ENCODE measurements around the gene ZNF189.

The ZNF189 gene

GRCh38 chr9:101427358-101427757 lies 28.7 kb downstream of the ZNF189 start:
- H3K9me3 Mint-ChIP-seq (ENCODE audit: low read depth) = peaks cover 19% of the 10 kb centered on the region
- H3K27ac Mint-ChIP-seq = no peak overlapping the region
- H3K27me3 Mint-ChIP-seq = peaks cover 20% of the 10 kb centered on the region
- H3K4me3 Mint-ChIP-seq = no peak overlapping the region
- H3K36me3 Mint-ChIP-seq = peaks cover 3% of the 10 kb centered on the region
- no peaks in the 10 kb centered on the region for H3K4me1 Mint-ChIP-seq (ENCODE audit: low read depth)

- Mint-ChIP-seq H3K4me1 (ENCODE audit: low read depth) (no peaks in the 10 kb centered on the region), H3K27ac (no peak overlapping the region), H3K9me3 (ENCODE audit: low read depth) (peaks cover 19% of the 10 kb centered on the region), H3K4me3 (no peak overlapping the region), H3K36me3 (peaks cover 3% of the 10 kb centered on the region), H3K27me3 (peaks cover 20% of the 10 kb centered on the region)
Observed at GRCh38 chr9:101427957-101428655, 29.5 kb downstream of the ZNF189 start.

GRCh38 chr9:101428909-101429308 lies 30.3 kb downstream of the ZNF189 start:
- Mint-ChIP-seq H3K27ac (no peak overlapping the region), H3K4me1 (ENCODE audit: low read depth) (no peaks in the 10 kb centered on the region), H3K27me3 (peaks cover 21% of the 10 kb centered on the region), H3K36me3 (peaks cover 3% of the 10 kb centered on the region), H3K4me3 (no peak overlapping the region), H3K9me3 (ENCODE audit: low read depth) (peaks cover 11% of the 10 kb centered on the region)

- peaks cover 3% of the 10 kb centered on the region for H3K36me3 Mint-ChIP-seq
- H3K27me3 Mint-ChIP-seq = peaks cover 21% of the 10 kb centered on the region
- no peak overlapping the region for H3K4me3 Mint-ChIP-seq
- H3K4me1 Mint-ChIP-seq (ENCODE audit: low read depth) = no peaks in the 10 kb centered on the region
- no peak overlapping the region for H3K27ac Mint-ChIP-seq
- peaks cover 7% of the 10 kb centered on the region for H3K9me3 Mint-ChIP-seq (ENCODE audit: low read depth)
Observed at GRCh38 chr9:101429736-101430135, 31.1 kb downstream of the ZNF189 start.

GRCh38 chr9:101432171-101432570 lies 33.5 kb downstream of the ZNF189 start:
- no peak overlapping the region for H3K4me3 Mint-ChIP-seq
- H3K4me1 Mint-ChIP-seq (ENCODE audit: low read depth) = no peaks in the 10 kb centered on the region
- peaks cover 3% of the 10 kb centered on the region for H3K36me3 Mint-ChIP-seq
- peaks cover 27% of the 10 kb centered on the region for H3K27me3 Mint-ChIP-seq
- peaks cover 3% of the 10 kb centered on the region for H3K9me3 Mint-ChIP-seq (ENCODE audit: low read depth)
- H3K27ac Mint-ChIP-seq = no peak overlapping the region

GRCh38 chr9:101432740-101433139 lies 34.1 kb downstream of the ZNF189 start:
- H3K27me3 Mint-ChIP-seq = peaks cover 29% of the 10 kb centered on the region
- H3K9me3 Mint-ChIP-seq (ENCODE audit: low read depth) = peaks cover 3% of the 10 kb centered on the region
- H3K4me3 Mint-ChIP-seq = no peak overlapping the region
- H3K36me3 Mint-ChIP-seq = peaks cover 3% of the 10 kb centered on the region
- H3K4me1 Mint-ChIP-seq (ENCODE audit: low read depth) = no peaks in the 10 kb centered on the region
- no peak overlapping the region for H3K27ac Mint-ChIP-seq

GRCh38 chr9:101433229-101433628 lies 34.6 kb downstream of the ZNF189 start:
- Mint-ChIP-seq H3K4me3 (no peak overlapping the region), H3K4me1 (ENCODE audit: low read depth) (no peaks in the 10 kb centered on the region), H3K27me3 (peaks cover 29% of the 10 kb centered on the region), H3K27ac (no peak overlapping the region), H3K36me3 (peaks cover 1% of the 10 kb centered on the region), H3K9me3 (ENCODE audit: low read depth) (peaks cover 2% of the 10 kb centered on the region)

GRCh38 chr9:101434998-101435397 lies 36.3 kb downstream of the ZNF189 start:
- Mint-ChIP-seq H3K36me3 (no peaks in the 10 kb centered on the region), H3K4me3 (no peak overlapping the region), H3K9me3 (ENCODE audit: low read depth) (no peaks in the 10 kb centered on the region), H3K27me3 (peaks cover 25% of the 10 kb centered on the region), H3K27ac (no peak overlapping the region), H3K4me1 (ENCODE audit: low read depth) (no peaks in the 10 kb centered on the region)

- Mint-ChIP-seq H3K9me3 (ENCODE audit: low read depth) (no peaks in the 10 kb centered on the region), H3K4me1 (ENCODE audit: low read depth) (no peaks in the 10 kb centered on the region)
Observed at GRCh38 chr9:101435601-101436079, 37.0 kb downstream of the ZNF189 start, which contains the start of gene ALDOB. Gene ALDOB (minus strand): TSS chr9:101435774. CDS start chr9:101430887, 4,887 bp downstream.

GRCh38 chr9:101437806-101438232 lies 39.2 kb downstream of the ZNF189 start:
- Mint-ChIP-seq H3K4me3 (no peak overlapping the region), H3K27ac (no peak overlapping the region), H3K27me3 (peaks cover 18% of the 10 kb centered on the region), H3K4me1 (ENCODE audit: low read depth) (no peaks in the 10 kb centered on the region), H3K36me3 (no peaks in the 10 kb centered on the region), H3K9me3 (ENCODE audit: low read depth) (no peaks in the 10 kb centered on the region)

More at GRCh38 chr9:101435601-101436079, 37.0 kb downstream of the ZNF189 start, which contains the start of gene ALDOB:
- peaks cover 19% of the 10 kb centered on the region for H3K27me3 Mint-ChIP-seq
- no peak within 1 kb of the TSS for H3K27ac Mint-ChIP-seq
- H3K36me3 Mint-ChIP-seq = no peaks in the 10 kb centered on the region
- no peak within 1 kb of the TSS for H3K4me3 Mint-ChIP-seq

GRCh38 chr9:101438523-101438922 lies 39.9 kb downstream of the ZNF189 start:
- Mint-ChIP-seq H3K9me3 (ENCODE audit: low read depth) (no peaks in the 10 kb centered on the region), H3K27me3 (peaks cover 25% of the 10 kb centered on the region), H3K4me3 (no peak overlapping the region), H3K4me1 (ENCODE audit: low read depth) (no peaks in the 10 kb centered on the region), H3K27ac (no peak overlapping the region), H3K36me3 (no peaks in the 10 kb centered on the region)

- Mint-ChIP-seq H3K36me3 (no peaks in the 10 kb centered on the region), H3K4me3 (no peak overlapping the region), H3K27me3 (peaks cover 30% of the 10 kb centered on the region), H3K9me3 (ENCODE audit: low read depth) (no peaks in the 10 kb centered on the region), H3K27ac (no peak overlapping the region), H3K4me1 (ENCODE audit: low read depth) (no peaks in the 10 kb centered on the region)
Observed at GRCh38 chr9:101440714-101441230, 42.1 kb downstream of the ZNF189 start.

- Mint-ChIP-seq H3K27me3 (peaks cover 34% of the 10 kb centered on the region), H3K36me3 (no peaks in the 10 kb centered on the region), H3K9me3 (ENCODE audit: low read depth) (no peaks in the 10 kb centered on the region)
Observed at GRCh38 chr9:101442318-101442717, 43.7 kb downstream of the ZNF189 start.

GRCh38 chr9:101442736-101443135 lies 44.1 kb downstream of the ZNF189 start:
- no peaks in the 10 kb centered on the region for H3K4me1 Mint-ChIP-seq (ENCODE audit: low read depth)
- H3K27ac Mint-ChIP-seq = no peak overlapping the region
- H3K27me3 Mint-ChIP-seq = peaks cover 32% of the 10 kb centered on the region
- no peaks in the 10 kb centered on the region for H3K36me3 Mint-ChIP-seq
- H3K4me3 Mint-ChIP-seq = no peak overlapping the region
- no peaks in the 10 kb centered on the region for H3K9me3 Mint-ChIP-seq (ENCODE audit: low read depth)

More at GRCh38 chr9:101442318-101442717, 43.7 kb downstream of the ZNF189 start:
- Mint-ChIP-seq H3K27ac (no peak overlapping the region), H3K4me1 (ENCODE audit: low read depth) (no peaks in the 10 kb centered on the region), H3K4me3 (no peak overlapping the region)

GRCh38 chr9:101443364-101443771 lies 44.7 kb downstream of the ZNF189 start:
- no peak overlapping the region for H3K27ac Mint-ChIP-seq
- H3K4me3 Mint-ChIP-seq = no peak overlapping the region
- H3K9me3 Mint-ChIP-seq (ENCODE audit: low read depth) = no peaks in the 10 kb centered on the region
- peaks cover under 1% of the 10 kb centered on the region for H3K4me1 Mint-ChIP-seq (ENCODE audit: low read depth)
- H3K27me3 Mint-ChIP-seq = peaks cover 32% of the 10 kb centered on the region
- no peaks in the 10 kb centered on the region for H3K36me3 Mint-ChIP-seq
